ENCODE results near the gene CERK. TPM values are rescaled to one million over a fixed set of nuclear protein-coding genes. Genes with fewer than 3 reads are reported as not detected.

The CERK gene
- total and polyA plus RNA-seq, 10 donors = 13.7 to 47.1 (median 34.8) TPM

GRCh38 chr22:46758867-46759290, 20.8 kb upstream of the CERK start:
- Histone ChIP-seq H3K36me3 (no peaks in the 10 kb centered on the region), H3K4me1 (peaks cover 22 to 69% (median 48%) of the 10 kb centered on the region in 6 donors), H3K27ac (peak overlapping the region in 5 of 8 donors; percentile 4 to 41 (median 15)), H3K27me3 (replicated peaks in 1 of 7) (no peaks in the 10 kb centered on the region), H3K4me3 (no peak overlapping the region), H3K9me3 (peaks cover 0 to 15% (median 13%) of the 10 kb centered on the region in 8 donors)
- peak; percentile 26 to 82 (median 71) for TF ChIP-seq CTCF (IDR thresholded peaks at IDR 0.05 in 8 of 11, conservative IDR thresholded peaks at IDR 0.05 in 3 of 11)
- TF ChIP-seq POLR2A (IDR thresholded peaks at IDR 0.05) = no peak
- peak in 1 of 3 donors; percentile 39 for TF ChIP-seq POLR2AphosphoS5 (IDR thresholded peaks at IDR 0.05)
- WGBS, 5 donors = 44 to 56% (median 52%) methylated on average over 6 of the region's 6 CpGs
- intact Hi-C loops (cut with DNase I; ENCODE audit: low total_unique reads) = no loop called here
- peak; percentile 72 for DNase-seq

DNA sequence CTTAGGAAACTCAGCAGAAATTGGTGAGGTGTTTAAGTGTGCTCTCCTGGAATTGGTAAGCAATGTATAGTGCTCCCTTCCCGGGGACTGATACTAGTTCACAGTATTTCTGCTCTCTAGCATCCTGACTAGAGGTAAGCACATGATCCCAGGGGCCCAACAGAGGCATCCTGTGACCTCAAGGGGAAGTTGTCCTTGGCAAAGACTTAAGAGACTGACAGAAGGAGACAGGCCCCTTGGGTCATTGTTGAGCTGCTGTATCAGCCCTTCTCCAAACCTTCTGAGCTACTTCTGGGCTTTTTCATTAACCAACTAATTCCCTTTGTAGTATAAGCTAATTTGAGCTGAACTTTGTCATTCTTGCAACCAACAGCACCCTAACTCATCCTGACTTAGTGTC, 20.1 kb upstream of the CERK start:
- no peak overlapping the region for H3K4me3 ChIP-seq
- H3K27ac ChIP-seq = peak overlapping the region in 3 of 8 donors; percentile 6 to 41 (median 27)
- peaks cover 21 to 69% (median 49%) of the 10 kb centered on the region in 6 donors for H3K4me1 ChIP-seq
- H3K36me3 ChIP-seq = no peaks in the 10 kb centered on the region
- H3K9me3 ChIP-seq = peaks cover 0 to 15% (median 13%) of the 10 kb centered on the region in 8 donors
- H3K27me3 ChIP-seq (replicated peaks in 1 of 7) = no peaks in the 10 kb centered on the region
- intact Hi-C loops (cut with DNase I; ENCODE audit: low total_unique reads) = no loop called here
- peak; percentile 7 for DNase-seq
- 30 to 62% (median 56%) methylated on average over 1 of the region's 1 CpG for WGBS, 5 donors
- TF ChIP-seq POLR2AphosphoS5 (IDR thresholded peaks at IDR 0.05) (no peak), CTCF (IDR thresholded peaks at IDR 0.05 in 8 of 11, conservative IDR thresholded peaks at IDR 0.05 in 3 of 11) (no peak), POLR2A (IDR thresholded peaks at IDR 0.05) (no peak)

DNA sequence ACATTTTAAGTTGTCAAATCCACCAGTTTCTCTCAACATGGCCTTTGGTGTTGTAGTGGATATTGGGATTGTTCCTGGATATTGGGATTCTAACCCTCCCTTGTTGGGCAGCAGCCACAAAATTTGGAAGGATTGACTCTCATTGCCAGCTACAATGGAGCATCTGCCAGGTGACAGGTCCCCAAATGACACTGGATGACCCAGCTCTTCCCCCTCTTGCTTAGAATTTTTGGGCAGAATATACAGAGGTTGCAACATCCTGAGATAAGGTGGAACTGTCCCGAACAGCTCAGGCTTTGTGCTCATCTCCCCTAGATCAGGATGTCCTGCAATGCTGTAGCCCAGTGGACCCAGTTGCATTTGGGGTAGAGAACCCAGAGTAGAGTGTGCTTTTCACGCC, 19.1 kb upstream of the CERK start:
- Histone ChIP-seq H3K4me1 (peaks cover 21 to 74% (median 55%) of the 10 kb centered on the region in 6 donors), H3K4me3 (no peak overlapping the region), H3K9me3 (peaks cover 0 to 15% (median 13%) of the 10 kb centered on the region in 8 donors), H3K27ac (peak overlapping the region in 1 of 8 donors; percentile 11), H3K36me3 (no peaks in the 10 kb centered on the region), H3K27me3 (replicated peaks in 1 of 7) (no peaks in the 10 kb centered on the region)
- peak; percentile 21 for DNase-seq
- 83 to 93% (median 93%) methylated on average over 2 of the region's 2 CpGs for WGBS, 5 donors
- TF ChIP-seq POLR2AphosphoS5 (IDR thresholded peaks at IDR 0.05) (no peak), POLR2A (IDR thresholded peaks at IDR 0.05) (no peak), CTCF (IDR thresholded peaks at IDR 0.05 in 8 of 11, conservative IDR thresholded peaks at IDR 0.05 in 3 of 11) (no peak)
- intact Hi-C loops (cut with DNase I; ENCODE audit: low total_unique reads) = no loop called here

GRCh38 chr22:46756097-46756496, 18.0 kb upstream of the CERK start:
- Histone ChIP-seq H3K9me3 (peaks cover 0 to 15% (median 13%) of the 10 kb centered on the region in 8 donors), H3K27ac (peak overlapping the region in 3 of 8 donors; percentile 17 to 95 (median 93)), H3K4me3 (no peak overlapping the region), H3K27me3 (replicated peaks in 1 of 7) (no peaks in the 10 kb centered on the region), H3K36me3 (no peaks in the 10 kb centered on the region), H3K4me1 (peaks cover 18 to 74% (median 49%) of the 10 kb centered on the region in 6 donors)
- 88 to 97% (median 91%) methylated on average over 1 of the region's 1 CpG for WGBS, 5 donors
- DNase-seq = peak; percentile 23
- intact Hi-C loops (cut with DNase I; ENCODE audit: low total_unique reads) = no loop called here
- TF ChIP-seq CTCF (IDR thresholded peaks at IDR 0.05 in 8 of 11, conservative IDR thresholded peaks at IDR 0.05 in 3 of 11) = no peak
- TF ChIP-seq POLR2AphosphoS5 (IDR thresholded peaks at IDR 0.05) = no peak
- no peak for TF ChIP-seq POLR2A (IDR thresholded peaks at IDR 0.05)

Data from spleen (tissue), 11 donors.